ENCODE measurements around the gene CBL.
A peak's percentile ranks its signal among the peaks of the same experiment; 100 is the strongest.

CBL gene

GRCh38 chr11:119335091-119335654, 129.0 kb downstream of the CBL start:
- DNase-seq, result no peak

DNA sequence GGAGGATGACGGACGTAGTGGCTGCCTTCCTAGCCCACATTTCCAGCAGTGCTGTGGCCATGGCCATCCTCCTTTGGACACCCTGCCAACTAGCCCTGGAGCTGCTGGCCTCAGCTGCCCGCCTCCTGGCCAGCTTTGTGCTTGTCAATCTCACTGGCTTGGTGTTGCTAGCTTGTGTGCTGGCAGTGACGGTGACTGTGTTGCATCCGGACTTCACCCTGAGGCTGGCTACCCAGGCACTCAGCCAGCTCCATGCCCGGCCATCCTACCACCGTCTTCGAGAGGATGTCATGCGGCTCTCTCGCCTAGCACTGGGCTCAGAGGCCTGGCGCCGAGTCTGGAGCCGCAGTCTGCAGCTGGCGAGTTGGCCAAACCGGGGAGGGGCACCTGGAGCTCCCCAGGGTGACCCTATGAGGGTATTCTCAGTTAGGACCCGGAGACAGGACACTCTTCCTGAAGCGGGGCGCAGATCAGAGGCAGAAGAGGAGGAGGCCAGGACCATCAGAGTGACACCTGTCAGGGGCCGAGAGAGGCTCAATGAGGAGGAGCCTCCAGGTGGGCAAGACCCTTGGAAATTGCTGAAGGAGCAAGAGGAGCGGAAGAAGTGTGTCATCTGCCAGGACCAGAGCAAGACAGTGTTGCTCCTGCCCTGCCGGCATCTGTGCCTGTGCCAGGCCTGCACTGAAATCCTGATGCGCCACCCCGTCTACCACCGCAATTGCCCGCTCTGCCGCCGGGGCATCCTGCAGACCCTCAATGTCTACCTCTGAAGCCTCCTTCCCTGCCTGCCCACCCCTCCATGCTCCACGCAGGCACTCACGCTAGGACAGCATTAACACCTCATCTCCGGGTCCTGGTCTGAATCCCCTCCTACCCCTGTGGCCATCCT, 129.8 kb downstream of the CBL start:
- no peak for DNase-seq

- DNase-seq, result no peak
Measured at GRCh38 chr11:119336744-119337469, 130.8 kb downstream of the CBL start.

DNA sequence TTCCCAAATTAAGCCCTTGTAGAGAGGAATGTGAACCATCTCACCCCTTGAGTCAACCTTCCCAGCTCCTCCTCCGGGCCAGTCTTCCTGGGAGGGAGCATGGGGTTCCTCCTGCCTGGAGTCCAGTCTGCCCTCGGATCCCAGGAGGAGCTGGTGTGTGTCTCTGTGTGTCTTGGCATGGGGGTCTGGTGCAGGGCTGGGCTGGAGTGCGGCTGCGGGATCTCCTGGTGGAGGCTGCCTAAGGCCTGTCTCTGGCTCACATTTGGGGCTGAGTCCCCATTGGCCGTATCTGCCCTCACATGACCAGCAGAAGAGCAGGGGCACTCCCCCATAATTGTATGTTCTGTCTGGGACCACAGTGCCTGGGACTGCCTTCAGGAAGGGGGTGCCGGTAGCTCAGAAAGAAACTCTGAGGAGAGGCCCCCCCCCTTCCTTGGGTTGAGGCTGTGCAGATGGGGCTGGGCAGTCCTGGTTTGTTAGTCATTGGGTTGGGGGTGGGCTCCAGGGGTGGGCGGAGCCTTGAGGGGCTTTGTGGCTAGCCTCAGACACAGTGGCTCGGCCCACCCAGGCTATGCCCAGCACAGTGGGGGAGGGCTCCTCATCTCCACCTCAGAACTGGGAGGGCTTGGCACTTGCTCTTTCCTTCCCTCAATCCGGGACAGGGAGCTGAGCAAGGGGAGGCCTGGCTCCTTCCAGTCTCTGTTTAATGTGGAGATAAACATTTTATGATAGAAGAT, 131.6 kb downstream of the CBL start:
- no peak for DNase-seq

DNA sequence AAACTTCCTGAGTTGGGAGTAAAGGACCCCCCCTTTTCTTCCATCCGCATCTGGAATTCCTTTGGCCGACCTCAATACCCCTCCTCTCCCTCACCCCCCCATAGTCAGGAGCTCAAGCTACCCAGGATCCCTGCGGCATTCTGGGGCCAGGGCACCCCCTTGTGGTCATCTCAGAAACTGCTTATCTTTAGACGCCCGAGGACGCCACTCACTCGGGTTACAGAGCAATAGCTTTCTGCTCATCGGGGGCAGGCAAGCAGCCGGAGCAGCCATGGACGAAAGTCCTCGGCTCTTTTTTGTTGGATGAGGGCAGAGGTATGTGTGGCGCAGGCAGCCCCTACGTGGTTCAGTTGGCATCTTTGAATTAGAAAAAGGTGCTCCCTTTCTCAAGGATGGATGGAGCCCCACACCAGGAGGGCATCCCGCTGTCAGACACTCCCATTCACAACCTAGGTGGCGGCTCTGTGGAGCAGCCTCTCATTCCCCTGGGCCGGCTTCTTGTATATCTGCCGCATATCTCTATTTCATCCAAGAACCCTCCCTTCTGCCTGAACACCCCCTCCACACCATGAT, 132.3 kb downstream of the CBL start:
- peak; percentile 63 for DNase-seq

DNA sequence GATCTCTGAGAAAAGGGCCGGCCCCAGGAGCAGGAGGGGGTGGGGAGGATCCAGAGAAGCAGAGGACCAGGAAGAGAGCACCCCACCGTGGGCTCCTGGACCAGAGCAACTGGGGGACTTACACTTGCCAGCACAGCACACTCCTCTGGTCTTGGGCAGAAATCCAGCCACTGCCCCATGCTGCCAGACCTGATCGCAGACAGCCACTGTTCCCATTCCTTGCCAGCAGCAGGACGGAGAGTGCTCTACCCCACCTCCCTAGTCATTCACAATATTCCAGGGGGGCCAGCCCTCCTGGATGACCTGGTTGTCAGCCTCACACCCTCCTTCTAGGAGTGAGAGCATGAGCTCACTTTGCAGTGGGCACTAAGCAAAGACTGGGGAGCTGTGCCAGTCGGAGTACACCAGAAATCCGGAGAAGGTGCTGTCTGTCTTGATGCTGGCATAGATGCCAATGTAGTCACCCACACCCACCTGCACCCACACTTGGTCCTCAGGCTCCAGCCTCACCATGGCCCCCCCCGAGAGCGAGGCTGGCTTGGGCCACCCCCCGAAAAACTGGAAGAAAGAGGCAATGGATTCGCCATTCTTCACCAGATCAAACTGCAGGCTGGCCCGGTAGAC, 132.9 kb downstream of the CBL start:
- DNase-seq, result no peak

DNA sequence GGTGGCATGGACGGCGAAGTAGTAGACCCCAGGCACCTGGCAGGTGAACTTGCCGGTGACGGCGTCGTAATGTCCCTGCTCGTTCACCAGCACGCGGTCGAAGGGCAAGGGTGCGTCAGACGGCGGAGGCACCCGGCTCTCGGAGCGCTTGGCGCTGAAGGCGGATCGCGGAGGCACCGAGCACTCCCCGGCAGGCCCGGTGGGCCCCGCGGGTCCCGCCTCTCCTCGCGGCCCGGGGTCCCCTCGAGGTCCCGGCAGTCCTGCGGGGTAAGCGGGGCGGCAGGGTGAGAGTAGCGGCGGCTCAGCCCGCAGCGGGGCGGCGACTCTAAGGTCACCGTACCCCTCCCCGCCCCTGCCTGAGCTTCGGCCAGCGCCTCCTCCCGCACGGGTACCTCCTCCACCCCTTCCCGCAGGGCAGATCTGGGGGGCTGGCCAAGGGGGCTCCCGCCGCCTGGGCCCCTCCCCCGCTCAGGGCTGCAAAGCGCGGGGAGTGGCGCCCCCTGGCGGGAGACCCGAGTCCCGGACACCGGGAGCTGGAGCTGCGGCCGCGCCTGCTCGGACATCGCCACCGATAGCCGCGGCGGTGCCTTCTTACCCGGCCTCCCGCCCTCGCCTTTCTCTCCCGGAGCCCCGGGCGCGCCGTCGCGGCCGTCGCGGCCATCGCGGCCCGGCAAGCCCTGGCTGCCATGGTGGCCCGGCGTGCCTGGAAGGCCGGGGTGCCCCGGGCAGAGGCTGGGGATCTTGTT, 133.6 kb downstream of the CBL start:
- peak; percentile 44 for DNase-seq

GRCh38 chr11:119340335-119341221, 134.4 kb downstream of the CBL start, which contains the start of gene C1QTNF5:
C1QTNF5 (minus strand) TSS chr11:119340883; CDS start chr11:119340397, 486 bp downstream.
- no peak for DNase-seq

- DNase-seq, result no peak
Measured at GRCh38 chr11:119341222-119342022, 135.3 kb downstream of the CBL start.

- no peak for DNase-seq
Measured at GRCh38 chr11:119342023-119342300, 135.8 kb downstream of the CBL start.

- DNase-seq, result no peak
Measured at GRCh38 chr11:119342362-119343130, 136.4 kb downstream of the CBL start.

- DNase-seq, result no peak
Measured at GRCh38 chr11:119343726-119344125, 137.6 kb downstream of the CBL start.

DNA sequence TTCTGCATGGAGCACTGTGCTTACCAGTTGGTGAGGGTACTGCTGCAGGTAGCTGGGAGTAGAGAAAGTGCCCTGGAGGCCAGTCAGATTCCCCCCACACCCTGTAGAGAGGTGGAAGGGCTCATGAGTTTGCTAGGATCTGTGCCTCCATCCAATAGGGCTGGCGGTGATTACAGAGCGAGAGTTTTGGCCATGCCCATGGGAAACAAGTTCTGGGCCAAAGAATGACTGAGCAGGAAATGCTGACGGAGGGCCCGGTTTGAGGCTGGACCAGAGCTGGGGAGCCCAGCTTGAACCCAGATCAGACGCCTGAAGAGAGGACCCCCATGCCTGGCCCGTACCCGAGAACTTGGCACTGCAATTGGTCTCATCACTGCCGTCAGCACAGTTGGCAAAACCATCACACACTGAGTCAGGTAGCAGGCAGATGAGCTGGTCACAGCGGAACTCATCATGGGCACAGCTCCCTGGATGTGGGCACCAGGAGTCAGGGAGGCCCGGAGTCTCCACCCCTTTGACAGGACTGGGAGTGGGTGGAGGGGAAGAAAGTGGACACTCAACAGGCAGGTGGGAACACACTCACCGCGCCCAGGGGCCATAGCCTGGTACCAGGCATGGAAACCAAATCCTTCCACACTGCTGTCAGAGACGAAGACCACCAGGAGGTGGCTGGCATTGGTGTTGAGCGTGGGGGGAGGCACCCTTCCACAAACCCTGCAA, 138.3 kb downstream of the CBL start:
- no peak for DNase-seq

DNA sequence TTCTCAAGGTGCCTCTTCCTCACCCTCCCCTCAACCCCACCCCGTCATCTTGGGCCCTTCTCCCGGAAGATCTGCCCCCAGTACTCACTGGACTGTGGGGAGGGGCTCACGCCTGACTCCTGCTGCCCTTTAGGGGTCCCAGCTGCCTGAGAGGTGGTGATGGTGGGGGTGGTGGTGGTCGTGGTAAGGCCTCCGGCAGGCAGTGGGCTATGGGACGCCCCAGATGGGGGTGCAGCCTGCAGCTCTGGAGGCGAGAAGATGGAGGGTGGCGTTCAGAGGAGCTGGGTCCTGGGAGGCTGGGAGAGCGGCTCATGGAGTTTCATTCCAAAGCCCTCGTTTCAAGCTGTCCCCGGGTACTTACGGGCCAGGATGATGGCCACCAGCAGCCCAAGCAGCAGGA, 139.5 kb downstream of the CBL start:
- DNase-seq, result no peak

DNA sequence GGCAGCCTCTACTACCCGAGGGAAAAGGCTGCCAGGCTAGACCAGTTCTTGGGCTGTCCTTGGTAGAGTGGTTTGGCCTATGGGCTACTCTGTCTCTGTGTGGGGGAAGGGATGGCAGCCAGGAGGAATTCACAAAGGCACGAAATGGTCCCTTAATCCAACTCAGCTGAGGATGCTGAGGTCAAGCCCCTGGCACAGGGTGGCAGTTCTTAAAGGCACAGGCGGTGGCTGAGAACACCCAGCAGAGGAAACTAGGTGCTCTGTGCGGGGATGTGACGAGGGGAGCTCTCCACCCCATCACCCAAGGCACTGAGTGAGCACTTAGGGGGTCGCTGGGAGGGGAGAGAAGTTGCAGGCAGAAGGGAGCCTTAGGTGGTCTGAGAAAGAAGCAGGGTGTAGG, 140.5 kb downstream of the CBL start, which contains the start of gene MFRP:
MFRP (minus strand) TSS at position 101 of the 400 bp plus-strand sequence. CDS start 192 bp downstream, outside the sequence.
- DNase-seq, result no peak

GRCh38 chr11:119347242-119347641, 141.1 kb downstream of the CBL start:
- DNase-seq, result no peak

- DNase-seq, result no peak
Measured at GRCh38 chr11:119347940-119348605, 141.9 kb downstream of the CBL start.

Measured in inflammatory macrophage treated with lipopolysaccharide for 4 hours (primary cell).